ENCODE data around the gene ANKRD31. TPM values are rescaled to one million over a fixed set of nuclear protein-coding genes. Genes with fewer than 3 reads are reported as not detected.
A peak's percentile ranks its signal among the peaks of the same experiment; 100 is the strongest.

ANKRD31 gene
- total RNA-seq, 1 donor from 2014 or later, result 0.11 TPM

DNA sequence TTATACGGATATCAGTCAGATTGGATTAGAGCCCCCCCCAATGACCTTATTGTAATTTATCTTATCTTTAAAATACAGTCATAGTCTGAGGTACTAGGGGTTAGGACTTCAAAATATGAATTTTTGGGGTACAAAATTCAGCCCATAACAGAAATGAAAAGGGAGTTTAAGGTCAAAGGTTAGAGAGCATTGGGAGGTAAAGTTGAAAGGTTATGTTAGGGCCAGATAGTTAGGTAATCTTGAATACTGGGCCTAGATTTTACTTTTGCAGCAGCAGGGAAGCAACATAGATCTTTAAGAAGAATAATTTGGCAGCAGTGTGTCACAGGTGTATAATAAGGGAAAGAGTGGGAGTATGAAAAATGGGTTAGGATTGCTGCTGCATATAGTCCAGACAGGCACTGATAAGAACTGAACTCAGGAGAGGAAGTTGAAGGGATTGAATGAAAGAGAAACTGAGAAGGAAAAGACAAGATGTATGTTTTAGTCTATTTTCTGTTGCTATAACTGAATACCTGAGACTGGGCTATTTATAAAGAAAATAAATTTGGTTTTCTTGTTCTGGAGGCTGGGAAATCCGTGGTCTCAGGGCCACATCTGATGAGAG lies 173.7 kb downstream of the ANKRD31 start:
- Mint-ChIP-seq H3K36me3 (ENCODE audit: low read depth) (no peaks in the 10 kb centered on the region), H3K4me3 (ENCODE audit: low read depth) (no peak overlapping the region), H3K4me1 (ENCODE audit: low read depth) (peaks cover 20% of the 10 kb centered on the region), H3K9me3 (no peaks in the 10 kb centered on the region), H3K27ac (no peak overlapping the region), H3K27me3 (ENCODE audit: low read depth) (no peaks in the 10 kb centered on the region)
- DNase-seq (ENCODE audit: low spot score), result no peak
- intact Hi-C loops (cut with micrococcal nuclease), result no loop called here

- Mint-ChIP-seq H3K4me3 (ENCODE audit: low read depth) (no peak overlapping the region), H3K27me3 (ENCODE audit: low read depth) (peaks cover 13% of the 10 kb centered on the region), H3K27ac (peak overlapping the region; percentile 54), H3K4me1 (ENCODE audit: low read depth) (peaks cover 32% of the 10 kb centered on the region), H3K9me3 (no peaks in the 10 kb centered on the region), H3K36me3 (ENCODE audit: low read depth) (no peaks in the 10 kb centered on the region)
- intact Hi-C loops (cut with micrococcal nuclease), result loop anchor here (5.0 to 10.0 kb wide), 4 partner anchors 113 to 1195 kb away; partner anchors contain the start of gene HEXB
- no peak for DNase-seq (ENCODE audit: low spot score)
Measured at GRCh38 chr5:75059912-75060545, 176.6 kb downstream of the ANKRD31 start.

DNA sequence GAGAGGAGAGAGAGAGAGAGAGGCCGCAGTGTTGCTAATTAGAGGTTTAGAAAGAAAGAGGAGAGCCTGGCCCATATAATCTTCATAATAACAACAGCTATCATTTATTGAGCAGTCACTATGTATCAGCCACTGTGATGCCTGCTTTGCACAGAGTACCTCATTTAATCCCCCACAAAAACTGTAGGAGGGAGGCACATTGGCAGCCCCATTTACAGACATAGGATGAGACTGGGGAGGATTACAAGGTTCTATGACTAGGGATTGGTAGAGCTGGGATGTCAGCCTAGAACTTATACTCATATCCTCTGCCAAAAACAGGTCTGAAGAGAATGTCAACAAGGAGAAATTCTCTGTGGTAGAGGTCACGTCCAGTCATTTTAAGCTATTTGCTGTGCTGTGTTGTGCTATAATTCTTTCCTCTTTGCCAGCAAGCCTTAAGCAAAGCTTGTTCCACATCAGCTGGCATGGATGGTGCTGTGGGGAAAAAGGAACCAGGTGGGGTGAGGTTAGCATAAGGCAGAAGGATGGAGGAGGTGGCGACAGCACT lies 177.6 kb downstream of the ANKRD31 start:
- H3K4me1 Mint-ChIP-seq (ENCODE audit: low read depth), result peaks cover 32% of the 10 kb centered on the region
- peak overlapping the region; percentile 61 for H3K27ac Mint-ChIP-seq
- intact Hi-C loops (cut with micrococcal nuclease), result loop anchor here (5.0 to 10.0 kb wide), 4 partner anchors 112 to 1196 kb away; partner anchors contain the start of gene HEXB
- no peaks in the 10 kb centered on the region for H3K36me3 Mint-ChIP-seq (ENCODE audit: low read depth)
- H3K27me3 Mint-ChIP-seq (ENCODE audit: low read depth), result peaks cover 22% of the 10 kb centered on the region
- DNase-seq (ENCODE audit: low spot score), result no peak
- no peaks in the 10 kb centered on the region for H3K9me3 Mint-ChIP-seq
- H3K4me3 Mint-ChIP-seq (ENCODE audit: low read depth), result no peak overlapping the region

- Mint-ChIP-seq H3K27ac (no peak overlapping the region), H3K27me3 (ENCODE audit: low read depth) (peaks cover 27% of the 10 kb centered on the region), H3K4me1 (ENCODE audit: low read depth) (peaks cover 31% of the 10 kb centered on the region), H3K9me3 (no peaks in the 10 kb centered on the region), H3K4me3 (ENCODE audit: low read depth) (no peak overlapping the region), H3K36me3 (ENCODE audit: low read depth) (no peaks in the 10 kb centered on the region)
- DNase-seq (ENCODE audit: low spot score), result no peak
- intact Hi-C loops (cut with micrococcal nuclease), result loop anchor here (5.0 to 10.0 kb wide), 4 partner anchors 110 to 1197 kb away; partner anchors contain the start of gene HEXB
Measured at GRCh38 chr5:75057561-75057960, 179.1 kb downstream of the ANKRD31 start.

- Mint-ChIP-seq H3K36me3 (ENCODE audit: low read depth) (no peaks in the 10 kb centered on the region), H3K27me3 (ENCODE audit: low read depth) (peaks cover 43% of the 10 kb centered on the region), H3K27ac (no peak overlapping the region), H3K9me3 (no peaks in the 10 kb centered on the region), H3K4me1 (ENCODE audit: low read depth) (peaks cover 46% of the 10 kb centered on the region), H3K4me3 (ENCODE audit: low read depth) (no peak overlapping the region)
- DNase-seq (ENCODE audit: low spot score), result no peak
- intact Hi-C loops (cut with micrococcal nuclease), result loop anchor here (5.0 to 10.0 kb wide), 4 partner anchors 108 to 1199 kb away; partner anchors contain the start of gene HEXB
Measured at GRCh38 chr5:75055727-75056144, 180.9 kb downstream of the ANKRD31 start.

- Mint-ChIP-seq H3K27me3 (ENCODE audit: low read depth) (peaks cover 45% of the 10 kb centered on the region), H3K27ac (no peak overlapping the region), H3K4me1 (ENCODE audit: low read depth) (peaks cover 44% of the 10 kb centered on the region), H3K4me3 (ENCODE audit: low read depth) (peak overlapping the region; percentile 80), H3K9me3 (no peaks in the 10 kb centered on the region), H3K36me3 (ENCODE audit: low read depth) (no peaks in the 10 kb centered on the region)
- DNase-seq (ENCODE audit: low spot score), result no peak
- intact Hi-C loops (cut with micrococcal nuclease), result loop anchor here (5.0 to 10.0 kb wide), 8 partner anchors 117 to 1200 kb away; partner anchors contain the start of genes GFM2, HEXB, NSA2 and POC5
Measured at GRCh38 chr5:75054134-75054930, 182.3 kb downstream of the ANKRD31 start.

DNA sequence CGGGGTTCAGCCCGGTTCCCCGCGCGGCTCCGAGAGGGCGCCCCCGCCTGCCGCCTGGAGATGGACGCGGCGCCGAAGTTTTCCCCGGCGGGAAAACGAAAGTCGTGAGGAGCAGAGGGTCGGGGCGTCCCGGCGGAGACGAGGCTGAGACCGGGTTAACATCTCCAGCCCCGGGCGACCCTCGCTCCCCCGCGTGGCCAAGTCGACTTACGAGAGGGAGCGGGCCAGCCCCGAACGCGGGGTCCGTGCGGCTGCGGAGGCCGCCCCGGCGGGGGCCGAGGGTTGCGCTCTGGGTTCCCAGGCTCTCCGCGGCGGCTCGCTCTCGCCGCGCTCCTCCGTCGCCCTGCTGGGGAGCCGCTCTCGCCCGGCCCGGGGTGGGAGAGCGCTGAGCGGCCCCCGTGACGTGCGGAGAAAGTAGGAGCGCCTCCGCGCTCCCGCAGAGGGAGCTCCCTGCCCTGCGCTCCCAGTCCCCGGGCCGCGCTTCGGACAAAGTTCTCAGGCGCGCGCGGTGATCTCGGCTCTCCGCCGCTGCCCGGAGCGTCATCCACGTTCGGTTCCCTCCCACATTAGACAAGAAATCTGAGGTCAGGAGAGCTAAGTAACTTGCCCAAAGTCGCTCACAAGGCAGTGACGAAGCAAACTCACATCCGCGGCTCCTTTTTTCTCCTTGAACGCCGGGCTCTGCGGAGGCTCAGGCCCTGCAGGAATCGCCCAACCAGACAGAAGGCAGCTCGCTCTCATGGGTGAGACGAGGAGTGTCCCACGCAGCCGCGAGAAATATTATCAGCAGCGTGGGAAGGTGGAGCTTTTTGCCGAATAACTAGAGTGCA lies 183.2 kb downstream of the ANKRD31 start:
- Mint-ChIP-seq H3K27me3 (ENCODE audit: low read depth) (peaks cover 48% of the 10 kb centered on the region), H3K36me3 (ENCODE audit: low read depth) (no peaks in the 10 kb centered on the region), H3K27ac (no peak overlapping the region), H3K4me1 (ENCODE audit: low read depth) (peaks cover 42% of the 10 kb centered on the region), H3K4me3 (ENCODE audit: low read depth) (peak overlapping the region; percentile 80), H3K9me3 (no peaks in the 10 kb centered on the region)
- DNase-seq (ENCODE audit: low spot score), result peak; percentile 36
- intact Hi-C loops (cut with micrococcal nuclease), result loop anchor here (2.0 to 10.0 kb wide), 12 partner anchors 116 to 1201 kb away; partner anchors contain the start of genes ANKRD31, CERT1, GFM2 and HEXB

DNA sequence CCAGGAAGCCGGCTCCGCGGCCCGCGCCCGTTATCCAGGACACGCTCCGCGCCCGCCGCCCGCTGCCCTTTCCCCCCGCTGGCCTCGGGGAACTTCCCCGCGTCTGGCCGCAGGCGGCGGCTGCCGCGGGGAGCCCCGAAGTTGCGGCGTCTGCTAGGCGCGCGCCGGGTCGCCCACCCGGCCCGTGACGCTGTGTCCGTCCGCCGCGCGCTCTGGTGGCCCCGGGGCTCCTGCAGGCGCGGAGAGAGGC lies 183.7 kb downstream of the ANKRD31 start:
- no peaks in the 10 kb centered on the region for H3K36me3 Mint-ChIP-seq (ENCODE audit: low read depth)
- H3K4me1 Mint-ChIP-seq (ENCODE audit: low read depth), result peaks cover 47% of the 10 kb centered on the region

GRCh38 chr5:75052192-75053053 lies 184.3 kb downstream of the ANKRD31 start, which contains the start of gene GCNT4:
GCNT4 (minus strand) TSS chr5:75052558; CDS start chr5:75030037, 22,521 bp downstream.
- intact Hi-C loops (cut with micrococcal nuclease), result loop anchor here (2.0 to 10.0 kb wide), 12 partner anchors 115 to 1202 kb away; partner anchors contain the start of genes ANKRD31, CERT1, GFM2 and HEXB
- peaks cover 45% of the 10 kb centered on the region for H3K4me1 Mint-ChIP-seq (ENCODE audit: low read depth)
- H3K36me3 Mint-ChIP-seq (ENCODE audit: low read depth), result no peaks in the 10 kb centered on the region
- DNase-seq (ENCODE audit: low spot score), result peak; percentile 16
- peaks cover 48% of the 10 kb centered on the region for H3K27me3 Mint-ChIP-seq (ENCODE audit: low read depth)
- no peaks in the 10 kb centered on the region for H3K9me3 Mint-ChIP-seq
- H3K27ac Mint-ChIP-seq, result peak within 1 kb of the TSS; percentile 56
- peak within 1 kb of the TSS; percentile 84 for H3K4me3 Mint-ChIP-seq (ENCODE audit: low read depth)

More for the DNA sequence above, 183.7 kb downstream of the ANKRD31 start:
- Mint-ChIP-seq H3K27ac (no peak overlapping the region), H3K4me3 (ENCODE audit: low read depth) (peak overlapping the region; percentile 69), H3K27me3 (ENCODE audit: low read depth) (peaks cover 48% of the 10 kb centered on the region), H3K9me3 (no peaks in the 10 kb centered on the region)
- intact Hi-C loops (cut with micrococcal nuclease), result loop anchor here (2.0 to 10.0 kb wide), 12 partner anchors 116 to 1202 kb away; partner anchors contain the start of genes ANKRD31, CERT1, GFM2 and HEXB
- peak; percentile 27 for DNase-seq (ENCODE audit: low spot score)

- no peaks in the 10 kb centered on the region for H3K36me3 Mint-ChIP-seq (ENCODE audit: low read depth)
- no peaks in the 10 kb centered on the region for H3K9me3 Mint-ChIP-seq
- peaks cover 39% of the 10 kb centered on the region for H3K4me1 Mint-ChIP-seq (ENCODE audit: low read depth)
- no peak for DNase-seq (ENCODE audit: low spot score)
- intact Hi-C loops (cut with micrococcal nuclease), result loop anchor here (5.0 to 10.0 kb wide), 8 partner anchors 114 to 1204 kb away; partner anchors contain the start of genes GFM2, HEXB, NSA2 and POC5
- H3K27ac Mint-ChIP-seq, result peak overlapping the region; percentile 15
- H3K27me3 Mint-ChIP-seq (ENCODE audit: low read depth), result peaks cover 48% of the 10 kb centered on the region
- peak overlapping the region; percentile 84 for H3K4me3 Mint-ChIP-seq (ENCODE audit: low read depth)
Measured at GRCh38 chr5:75051217-75051751, 185.4 kb downstream of the ANKRD31 start.

GRCh38 chr5:75050415-75050814 lies 186.3 kb downstream of the ANKRD31 start:
- Mint-ChIP-seq H3K36me3 (ENCODE audit: low read depth) (peaks cover 4% of the 10 kb centered on the region), H3K9me3 (no peaks in the 10 kb centered on the region), H3K27me3 (ENCODE audit: low read depth) (peaks cover 43% of the 10 kb centered on the region), H3K4me3 (ENCODE audit: low read depth) (no peak overlapping the region), H3K27ac (no peak overlapping the region), H3K4me1 (ENCODE audit: low read depth) (peaks cover 40% of the 10 kb centered on the region)
- no peak for DNase-seq (ENCODE audit: low spot score)
- intact Hi-C loops (cut with micrococcal nuclease), result loop anchor here (5.0 to 10.0 kb wide), 8 partner anchors 113 to 1204 kb away; partner anchors contain the start of genes GFM2, HEXB, NSA2 and POC5

All from activated T-helper 2 cell treated with anti-CD3 and anti-CD28 coated beads, Interferon-gamma antibody, Interleukin-2, Interleukin-4, amounts not matched to agents 10 μg/mL and 5 μg/mL and 100 μg/mL, durations not matched to agents 14 hours and 24 hours and 36 hours (primary cell).